ENCODE data around the gene ZGRF1.

GRCh38 chr4:112516471-112517066 lies 120.1 kb downstream of the ZGRF1 start:
- TF ChIP-seq, protein P1, sequence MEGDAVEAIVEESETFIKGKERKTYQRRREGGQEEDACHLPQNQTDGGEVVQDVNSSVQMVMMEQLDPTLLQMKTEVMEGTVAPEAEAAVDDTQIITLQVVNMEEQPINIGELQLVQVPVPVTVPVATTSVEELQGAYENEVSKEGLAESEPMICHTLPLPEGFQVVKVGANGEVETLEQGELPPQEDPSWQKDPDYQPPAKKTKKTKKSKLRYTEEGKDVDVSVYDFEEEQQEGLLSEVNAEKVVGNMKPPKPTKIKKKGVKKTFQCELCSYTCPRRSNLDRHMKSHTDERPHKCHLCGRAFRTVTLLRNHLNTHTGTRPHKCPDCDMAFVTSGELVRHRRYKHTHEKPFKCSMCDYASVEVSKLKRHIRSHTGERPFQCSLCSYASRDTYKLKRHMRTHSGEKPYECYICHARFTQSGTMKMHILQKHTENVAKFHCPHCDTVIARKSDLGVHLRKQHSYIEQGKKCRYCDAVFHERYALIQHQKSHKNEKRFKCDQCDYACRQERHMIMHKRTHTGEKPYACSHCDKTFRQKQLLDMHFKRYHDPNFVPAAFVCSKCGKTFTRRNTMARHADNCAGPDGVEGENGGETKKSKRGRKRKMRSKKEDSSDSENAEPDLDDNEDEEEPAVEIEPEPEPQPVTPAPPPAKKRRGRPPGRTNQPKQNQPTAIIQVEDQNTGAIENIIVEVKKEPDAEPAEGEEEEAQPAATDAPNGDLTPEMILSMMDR (IDR thresholded peaks at IDR 0.05) = no peak
- no peak for TF ChIP-seq POLR2A (IDR thresholded peaks at IDR 0.05)

Data from tibial nerve (tissue), 3 donors.